Heart left ventricle (tissue), 13 donors: ENCODE results near the gene EIF4E3.

ENCODE experiments used
- CTCF ChIP-seq, 12 donors: fragments of 200-600 bp; sonication (generic) in 4 of 12; IDR thresholded peaks; one replicate each; pipeline versions ENCODE4 v1.5.0 to v1.8.0; 2018 to 2022; ENCODE audit warnings: antibody characterized with exemption in 12 of 12, mild to moderate bottlenecking in 5 of 12
- POLR2A ChIP-seq, 2 donors: fragments of 450-650 bp; IDR thresholded peaks; one replicate each; pipeline ENCODE4 v1.6.1; 2017; ENCODE audit warnings: antibody characterized with exemption in 2 of 2, mild to moderate bottlenecking in 2 of 2, moderate library complexity in 2 of 2
- donor health status: ischemic (EF 13 %, LVEDD 7.1; RV severe dilation, severe dysfunction).
- donor health status: DM: no; HTN: yes; CAD: no.
- donor health status: DM: no; HTN: no; CAD: no.
- donor health status: ischemic (EF 25% LVEDD 6.9; RV normal size, moderate dysfunction).
- donor health status: ischemic (EF 25% LVEDD 5.7; RV mildly dilated, moderate dysfunction).
- donor health status: ischemic (EF 35%, LVEDD 5.7; RV mildly dilated, moderate dysfunction).
- donor health status: nonischemic (EF 11% LVEDD 7.7; RV severe dilation, severe dysfunction).
- donor health status: DM: yes; HTN: yes; CAD: no.
- donor health status: PGD.
- donor health status: ischemic (EF 29% LVEDD 5.4; RV normal size, mild dysfunction).
- donor health status: nonischemic (EF 23%, LVEDD 6.1; RV moderate dilation, normal function).

DNA sequence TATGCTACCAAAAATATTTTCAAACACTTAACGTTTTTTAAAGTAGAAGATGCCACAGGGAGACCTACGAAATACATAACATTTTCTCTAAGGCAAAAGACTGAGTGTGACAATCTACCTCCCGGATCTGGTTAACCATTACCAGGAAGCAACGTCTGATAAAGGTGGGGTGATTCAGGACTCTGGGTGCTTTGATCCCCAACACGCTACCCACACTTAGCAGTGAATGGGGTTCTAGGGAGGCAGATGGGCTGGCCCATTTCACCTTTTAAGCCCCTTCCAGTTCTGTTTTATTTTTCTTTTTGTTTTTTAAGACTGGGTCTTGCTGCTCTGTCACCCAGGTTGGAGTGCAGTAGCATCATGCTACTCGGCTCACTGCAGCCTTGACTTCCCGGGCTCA is 39.5 kb downstream of the EIF4E3 start:
- TF ChIP-seq CTCF (IDR thresholded peaks at IDR 0.05) (no peak), POLR2A (IDR thresholded peaks at IDR 0.05) (no peak)
